GM18517 (cell line): ENCODE measurements around the gene FANCD2OS.
"Not testable (repeated sequence)": the region's sequence is repeated elsewhere in the genome, so short reads cannot be mapped to it uniquely, and the experiment has no call there.

Experiments
- ATAC-seq: cut with Tn5 transposase; IDR thresholded peaks from one replicate; pipeline ENCODE4 v1.9.1; 2021; ENCODE audit warnings: mild to moderate bottlenecking, moderate library complexity; ENCODE audit not compliant: unreplicated experiment

FANCD2OS gene

GRCh38 chr3:10093678-10094077 lies 14.4 kb downstream of the FANCD2OS start:
- no peak for ATAC-seq

DNA sequence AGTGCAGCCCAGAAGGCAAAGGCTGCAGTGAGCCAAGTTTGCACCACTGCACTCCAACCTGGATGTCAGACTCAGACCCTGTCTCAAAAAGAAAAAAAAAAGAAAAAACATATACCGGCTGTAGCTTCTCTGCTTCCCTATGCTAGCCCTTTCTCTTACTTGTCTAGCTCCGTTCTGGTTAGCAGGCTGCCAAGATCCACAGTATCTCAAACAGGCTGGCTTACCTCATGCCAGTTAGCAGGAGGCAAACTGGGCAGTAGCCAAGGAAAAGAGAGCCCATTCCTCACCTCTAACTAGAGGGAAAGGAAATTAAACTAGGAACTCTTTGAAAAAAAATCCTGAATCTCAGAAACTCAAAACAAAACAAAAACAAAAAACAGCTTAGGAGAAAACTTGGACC lies 16.7 kb downstream of the FANCD2OS start:
- not testable (repeated sequence) for ATAC-seq

- ATAC-seq, result not testable (repeated sequence)
Measured at GRCh38 chr3:10090774-10091173, 17.3 kb downstream of the FANCD2OS start.

- ATAC-seq, result no peak
Measured at GRCh38 chr3:10090179-10090578, 17.9 kb downstream of the FANCD2OS start.

DNA sequence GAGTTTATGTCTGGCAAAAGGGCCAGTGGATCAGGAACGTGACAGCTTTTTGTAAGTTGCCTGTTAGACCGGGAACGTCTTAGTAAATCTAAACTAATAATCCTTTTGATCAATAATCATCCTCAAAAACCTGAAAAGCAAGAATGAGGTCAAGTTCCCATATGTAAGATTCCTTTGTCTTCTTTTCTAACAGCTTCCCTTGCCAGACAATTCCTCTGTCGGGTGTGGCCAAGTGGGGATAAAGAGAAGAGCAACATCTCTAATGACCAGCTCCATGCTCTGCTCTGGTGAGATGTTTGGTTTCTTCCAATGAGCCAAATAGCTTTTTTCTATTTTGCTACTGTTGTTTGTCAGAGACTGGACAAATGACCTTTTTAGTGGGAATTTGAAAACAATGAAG lies 19.8 kb downstream of the FANCD2OS start:
- ATAC-seq, result no peak

DNA sequence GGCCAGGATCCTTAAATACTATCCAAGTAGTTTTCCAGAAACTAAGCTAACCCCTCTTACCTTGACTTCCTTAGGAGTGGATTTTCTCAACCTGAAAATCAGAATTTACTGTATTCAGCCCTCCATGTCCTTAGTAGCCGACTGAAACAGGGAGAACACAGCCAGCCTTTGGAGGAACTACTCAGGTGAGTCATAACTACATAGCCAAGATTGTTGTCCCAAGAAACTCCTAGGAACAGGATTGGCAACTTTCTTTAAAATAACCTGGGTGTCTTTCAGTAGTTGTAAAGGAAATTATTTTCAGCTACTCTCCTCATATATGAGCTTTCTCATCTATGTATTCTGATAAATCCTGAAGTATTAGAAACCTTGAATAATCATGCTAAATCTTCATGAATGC lies 22.3 kb downstream of the FANCD2OS start:
- ATAC-seq, result no peak

DNA sequence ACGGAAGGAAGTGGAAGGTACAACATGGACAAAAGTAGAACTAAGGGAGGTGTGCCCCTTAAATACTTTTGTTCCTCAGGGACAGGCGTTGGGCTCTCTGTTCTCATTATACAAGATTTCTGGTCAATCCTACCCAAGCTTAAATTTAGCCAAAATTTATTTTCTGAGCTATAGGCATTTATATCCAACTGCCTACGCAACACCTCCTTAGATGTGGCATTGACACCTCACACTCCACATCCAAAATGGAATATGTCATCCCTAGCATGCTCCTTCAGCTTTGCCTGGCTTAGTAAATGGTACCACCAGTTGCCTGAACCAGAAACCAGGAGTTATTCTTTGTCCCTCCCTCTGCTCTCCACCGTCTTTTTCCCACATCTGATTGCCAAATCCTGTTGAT lies 26.2 kb downstream of the FANCD2OS start:
- ATAC-seq, result no peak

DNA sequence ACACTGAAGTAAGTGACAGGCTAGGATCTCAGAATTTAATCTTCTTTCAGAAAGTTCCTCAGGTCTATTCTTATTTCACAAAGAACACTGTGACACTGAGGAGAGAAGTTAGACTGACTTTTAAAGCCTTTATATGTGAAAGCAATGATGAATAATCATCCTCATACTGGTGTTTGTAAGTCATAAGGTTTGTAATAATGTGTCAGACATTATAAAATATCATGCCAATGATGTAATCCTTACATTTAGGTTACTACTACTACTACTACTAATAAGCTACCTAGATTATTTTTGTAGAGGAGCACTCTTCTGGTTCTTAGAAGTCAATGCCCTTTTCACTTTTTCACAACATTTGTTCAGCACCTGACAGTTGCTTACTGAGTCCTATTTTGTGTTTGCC lies 33.4 kb downstream of the FANCD2OS start:
- no peak for ATAC-seq

- not testable (repeated sequence) for ATAC-seq
Measured at GRCh38 chr3:10070077-10070476, 38.0 kb downstream of the FANCD2OS start.

- ATAC-seq, result no peak
Measured at GRCh38 chr3:10055097-10055496, 53.0 kb downstream of the FANCD2OS start.
